RCC 7860 (cell line): Measurements from ENCODE around the gene TFPI.
"Not testable (repeated sequence)": the region's sequence is repeated elsewhere in the genome, so short reads cannot be mapped to it uniquely, and the experiment has no call there.

Experiments
- DNase-seq: peaks from one replicate; pipeline ENCODE4 v3.0.0-alpha.2; 2015; ENCODE audit warnings: low spot score
- FAIRE-seq: peaks from 2 replicates; lab custom pipeline; 2012; peaks lifted over from hg19 to GRCh38; lab: Jason Lieb, UNC

Gene TFPI

DNA sequence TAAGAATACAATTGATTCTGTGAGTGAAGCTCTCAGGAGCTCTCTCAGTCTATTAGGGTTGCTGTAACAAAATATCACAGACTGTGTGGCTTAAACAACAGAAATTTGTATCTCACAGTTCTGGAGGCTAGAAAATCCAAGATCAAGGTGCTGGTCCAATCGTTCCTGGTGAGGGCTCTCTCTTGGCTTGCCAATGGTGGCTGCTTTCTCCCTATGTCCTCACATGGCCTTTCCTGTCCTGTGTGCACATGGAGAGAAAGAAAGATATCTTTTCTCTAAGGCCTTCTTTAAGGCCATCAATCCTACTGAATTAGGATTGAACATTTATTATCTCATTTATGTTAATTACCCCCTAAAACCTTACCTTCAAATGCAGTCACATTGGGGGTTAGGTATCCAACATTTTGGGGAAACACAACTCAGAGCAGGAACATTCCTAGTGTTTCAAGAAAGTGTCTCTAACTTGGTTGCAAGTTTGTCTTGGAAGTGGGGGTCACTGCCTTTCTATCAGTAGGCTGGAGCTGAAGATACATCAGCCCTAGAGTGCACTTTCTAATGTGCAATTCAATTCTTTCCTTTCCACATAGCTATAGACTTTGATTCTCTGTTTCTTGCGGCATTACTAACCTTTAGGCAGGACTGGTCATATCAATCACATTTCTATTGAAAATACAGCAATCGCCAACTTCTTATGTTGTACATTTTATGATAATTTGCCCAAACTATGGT lies 24.8 kb downstream of the TFPI start:
- DNase-seq (no peak), FAIRE-seq (no peak)

DNA sequence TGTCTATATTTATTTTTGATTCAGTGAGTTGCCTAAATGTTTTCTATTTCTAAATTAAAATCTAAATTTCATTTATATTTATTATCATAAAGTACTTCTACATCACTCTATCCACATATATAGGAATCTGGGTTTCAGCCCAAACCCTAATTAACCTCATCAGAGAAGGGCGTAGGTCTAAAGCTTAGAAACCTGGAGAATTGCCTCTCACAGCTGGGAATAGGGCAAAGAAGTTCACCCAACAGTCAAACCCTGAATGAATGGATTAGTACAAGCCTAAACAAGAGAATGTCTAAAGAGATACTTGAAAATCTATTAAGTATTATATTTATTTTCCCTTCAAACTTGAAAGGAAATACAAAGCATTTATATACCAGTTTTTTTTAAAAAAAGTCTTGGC lies 26.2 kb downstream of the TFPI start:
- FAIRE-seq, result no peak

GRCh38 chr2:187527262-187527661 lies 27.0 kb downstream of the TFPI start:
- FAIRE-seq, result no peak

More for the DNA sequence above, 26.2 kb downstream of the TFPI start:
- DNase-seq, result no peak

GRCh38 chr2:187526792-187527191 lies 27.4 kb downstream of the TFPI start:
- FAIRE-seq, result no peak
- DNase-seq, result no peak

More at GRCh38 chr2:187527262-187527661, 27.0 kb downstream of the TFPI start:
- DNase-seq, result no peak

- FAIRE-seq (no peak), DNase-seq (no peak)
Measured at GRCh38 chr2:187525163-187525900, 28.9 kb downstream of the TFPI start.

- FAIRE-seq (no peak), DNase-seq (no peak)
Measured at GRCh38 chr2:187523325-187523724, 30.9 kb downstream of the TFPI start.

GRCh38 chr2:187520121-187520624 lies 34.1 kb downstream of the TFPI start:
- no peak for DNase-seq
- FAIRE-seq, result no peak

DNA sequence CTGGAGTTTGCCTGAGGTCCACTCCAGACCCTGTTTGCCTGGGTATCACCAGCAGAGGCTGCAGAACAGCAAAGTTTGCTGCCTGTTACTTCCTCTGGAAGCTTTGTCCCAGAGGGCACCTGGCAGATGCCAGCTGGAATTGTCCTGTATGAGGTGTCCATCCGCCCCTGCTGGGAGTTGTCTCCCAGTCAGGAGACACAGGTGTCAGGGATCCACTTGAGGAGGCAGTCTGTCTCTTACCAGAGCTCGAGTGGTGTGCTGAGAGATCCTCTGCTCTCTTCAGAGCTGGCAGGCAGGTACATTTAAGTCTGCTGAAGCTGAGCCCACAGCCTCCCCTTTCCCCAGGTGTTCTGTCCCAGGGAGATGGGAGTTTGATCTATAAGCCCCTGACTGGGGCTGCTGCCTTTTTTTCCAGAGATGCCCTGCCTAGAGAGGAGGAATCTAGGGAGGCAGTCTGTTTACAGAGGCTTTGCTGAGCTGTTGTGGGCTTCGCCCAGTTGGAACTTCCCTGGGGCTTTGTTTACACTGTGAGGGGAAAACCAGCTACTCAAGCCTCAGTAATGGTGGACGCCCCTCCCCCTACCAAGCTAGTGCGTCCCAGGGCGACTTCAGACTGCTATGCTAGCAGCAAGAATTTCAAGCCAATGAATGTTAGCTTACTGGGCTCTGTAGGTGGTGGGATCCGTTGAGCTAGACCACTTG lies 34.7 kb downstream of the TFPI start:
- DNase-seq (no peak), FAIRE-seq (no peak)

DNA sequence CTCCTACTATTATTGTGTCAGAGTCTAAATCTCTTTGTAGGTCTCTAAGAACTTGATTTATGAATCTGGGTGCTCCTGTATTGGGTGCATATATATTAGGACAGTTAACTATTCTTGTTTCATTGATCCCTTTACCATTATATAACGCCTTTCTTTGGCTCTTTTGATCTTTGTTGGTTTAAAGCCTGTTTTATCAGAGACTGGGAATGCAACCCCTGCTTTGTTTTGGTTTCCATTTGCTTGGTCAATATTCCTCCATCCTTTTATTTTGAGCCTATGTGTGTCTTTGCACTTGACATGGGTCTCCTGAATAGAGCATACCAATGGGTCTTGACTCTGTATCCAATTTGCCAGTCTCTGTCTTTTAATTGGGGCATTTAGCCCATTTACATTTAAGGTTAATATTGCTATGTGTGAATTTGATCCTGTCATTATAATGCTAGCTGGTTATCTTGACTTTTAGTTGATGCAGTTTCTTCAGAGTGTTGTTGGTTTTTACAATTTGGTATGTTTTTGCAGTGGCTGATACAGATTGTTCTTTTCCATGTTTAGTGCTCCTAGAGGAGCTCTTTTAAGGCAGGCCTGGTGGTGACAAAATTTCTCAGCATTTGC lies 36.4 kb downstream of the TFPI start:
- not testable (repeated sequence) for DNase-seq, FAIRE-seq

DNA sequence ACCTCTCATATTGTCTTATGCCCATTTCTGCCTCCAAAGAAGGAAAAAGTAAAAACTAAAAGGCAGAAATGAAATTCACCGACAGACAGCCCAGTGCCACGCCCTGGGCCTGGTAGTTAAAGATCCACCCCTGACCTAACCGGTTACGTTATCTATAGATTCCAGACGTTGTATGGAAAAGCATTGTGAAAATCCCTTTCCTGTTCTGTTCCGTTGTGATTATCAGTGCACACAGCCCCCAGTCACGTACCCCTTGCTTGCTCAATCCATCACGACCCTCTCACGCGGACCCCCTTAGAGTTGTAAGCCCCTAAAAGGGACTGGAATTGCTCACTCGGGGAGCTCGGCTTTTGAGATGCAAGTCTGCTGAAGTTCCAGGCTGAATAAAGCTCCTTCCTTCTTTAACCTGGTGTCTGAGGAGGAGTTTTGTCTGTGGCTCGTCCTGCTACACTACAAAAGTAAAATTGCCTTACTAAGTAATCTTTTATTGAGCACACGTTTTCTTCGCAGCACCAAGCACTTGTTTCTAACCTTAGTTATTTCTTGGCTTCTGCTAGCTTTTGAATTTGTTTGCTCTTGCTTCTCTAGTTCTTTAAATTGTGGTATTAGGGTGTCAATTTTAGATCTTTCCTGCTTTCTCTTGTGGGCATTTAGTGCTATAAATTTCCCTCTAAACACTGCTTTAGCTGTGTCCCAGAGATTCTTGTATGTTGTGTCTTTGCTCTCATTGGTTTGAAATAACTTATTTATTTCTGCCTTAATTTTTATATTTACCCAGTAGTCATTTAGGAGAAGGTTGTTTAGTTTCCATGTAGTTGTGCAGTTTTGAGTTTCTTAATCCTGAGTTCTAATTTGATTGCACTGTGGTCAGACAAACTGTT lies 37.4 kb downstream of the TFPI start:
- FAIRE-seq, DNase-seq: not testable (repeated sequence)

DNA sequence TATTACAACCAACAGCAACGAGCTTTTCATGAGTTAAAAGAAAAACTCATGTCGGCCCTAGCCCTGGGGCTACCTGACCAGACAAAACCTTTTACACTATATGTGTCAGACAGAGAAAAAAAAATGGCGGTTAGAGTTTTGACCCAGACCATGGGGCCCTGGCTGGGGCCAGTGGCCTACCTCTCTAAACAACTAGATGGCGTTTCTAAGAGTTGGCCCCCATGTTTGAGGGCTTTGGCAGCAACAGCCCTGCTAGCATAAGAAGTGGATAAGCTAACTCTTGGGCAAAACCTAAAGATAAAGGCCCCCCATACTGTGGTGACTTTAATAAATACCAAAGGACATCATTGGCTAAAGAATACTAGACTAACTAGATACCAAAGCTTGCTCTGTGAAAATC lies 39.3 kb downstream of the TFPI start:
- FAIRE-seq (no peak), DNase-seq (no peak)

DNA sequence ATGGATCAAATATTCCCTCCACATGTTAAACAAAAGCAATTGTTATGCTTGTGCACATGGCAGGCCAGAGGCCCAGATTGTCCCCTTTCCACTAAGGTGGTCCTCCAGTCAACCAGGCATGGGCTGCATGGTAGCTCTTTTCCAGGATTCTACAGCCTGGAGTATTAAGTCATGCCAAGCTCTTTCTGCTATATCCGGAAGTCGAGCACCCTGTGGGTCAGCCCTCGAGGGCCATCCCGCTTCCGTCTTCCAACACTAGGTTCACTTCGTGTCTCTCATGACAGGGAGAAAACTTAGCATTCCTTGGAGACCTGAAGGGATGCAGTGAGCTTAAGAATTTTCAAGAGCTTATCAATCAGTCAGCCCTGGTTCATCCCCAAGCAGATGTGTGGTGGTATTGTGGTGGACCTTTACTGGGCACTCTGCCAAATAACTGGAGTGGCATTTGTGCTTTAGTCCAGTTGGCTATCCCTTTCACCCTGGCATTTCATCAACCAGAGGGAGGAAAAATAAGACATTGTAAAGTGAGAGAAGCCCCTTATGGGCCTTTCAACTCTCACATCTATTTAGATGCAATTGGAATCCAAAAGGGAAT lies 39.9 kb downstream of the TFPI start:
- not testable (repeated sequence) for FAIRE-seq, DNase-seq

DNA sequence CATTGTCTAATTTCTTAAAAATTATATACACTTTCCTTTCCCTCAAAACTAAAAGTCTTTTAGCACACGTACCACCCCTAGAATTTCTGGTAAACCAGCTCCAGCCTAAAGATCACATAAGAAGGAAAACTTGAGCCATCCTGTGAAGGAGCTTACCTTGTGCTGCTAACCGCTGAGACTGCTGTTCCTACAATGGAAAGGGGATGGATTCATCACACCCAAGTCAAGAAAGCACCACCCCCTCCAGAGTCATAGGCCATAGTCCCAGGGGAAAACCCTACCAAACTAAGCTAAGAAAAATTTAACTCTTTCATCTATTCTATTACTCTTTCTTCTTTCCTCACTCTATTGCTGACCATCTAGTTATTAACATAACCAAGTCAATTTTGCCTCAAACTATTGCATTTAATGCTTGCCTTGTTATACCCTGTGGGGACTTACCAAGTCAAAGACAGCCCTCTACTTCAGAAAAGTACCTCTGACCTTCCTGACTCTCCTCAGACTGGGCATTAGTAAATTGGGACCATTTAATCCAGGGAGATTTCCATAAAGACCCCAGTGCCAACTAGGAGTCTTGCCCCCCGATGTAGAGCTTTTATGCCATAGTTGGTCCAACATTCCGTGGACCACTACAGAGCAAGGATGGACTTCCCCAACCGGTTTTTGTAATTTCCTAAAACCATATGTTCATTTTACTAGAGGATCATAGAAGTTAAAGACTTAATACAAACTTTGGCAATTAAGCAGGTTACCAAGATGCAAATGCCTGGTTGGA lies 40.6 kb downstream of the TFPI start:
- FAIRE-seq, DNase-seq: not testable (repeated sequence)

GRCh38 chr2:187511356-187512315 lies 42.6 kb downstream of the TFPI start:
- FAIRE-seq, result no peak
- DNase-seq, result no peak

GRCh38 chr2:187510419-187511355 lies 43.5 kb downstream of the TFPI start:
- not testable (repeated sequence) for FAIRE-seq, DNase-seq

DNA sequence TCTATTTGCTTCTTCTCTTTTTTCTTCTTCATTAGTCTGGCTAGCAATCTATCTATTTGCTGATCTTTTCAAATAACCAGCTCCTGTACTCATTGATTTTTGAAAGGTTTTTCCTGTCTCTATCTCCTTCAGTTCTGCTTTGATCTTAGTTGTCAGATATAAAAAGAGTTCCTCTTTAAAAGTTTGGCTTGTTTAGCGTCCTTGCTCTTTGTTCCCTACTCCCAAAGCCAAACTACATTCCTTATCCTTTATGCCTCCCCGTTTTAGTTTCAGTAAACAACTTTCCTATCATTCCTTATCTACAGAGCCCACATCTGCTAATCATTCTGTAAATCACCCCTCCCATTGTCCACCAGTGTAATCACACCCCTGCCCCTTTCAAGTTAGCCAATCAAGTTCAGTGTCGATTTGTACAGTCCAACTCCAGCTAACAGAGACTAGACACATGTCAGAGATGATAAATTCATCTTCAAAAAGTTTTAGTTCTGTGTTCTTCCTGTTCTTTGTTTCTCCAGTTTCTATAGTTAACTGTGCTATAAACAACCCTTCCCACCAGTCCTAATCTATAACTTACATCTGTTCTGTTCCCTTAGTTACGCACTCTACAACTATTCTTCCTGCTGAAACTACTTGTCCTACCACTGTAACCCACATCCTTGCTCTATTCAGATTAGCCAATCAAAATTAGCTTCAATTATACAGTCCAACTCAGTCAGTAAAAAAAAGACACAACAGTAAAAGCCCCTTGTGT lies 44.4 kb downstream of the TFPI start:
- no peak for DNase-seq
- FAIRE-seq, result no peak
